GM18519 (cell line): ENCODE measurements around the gene PPP1R3E.
"Not testable (repeated sequence)": the region's sequence is repeated elsewhere in the genome, so short reads cannot be mapped to it uniquely, and the experiment has no call there.

Experiments
- ATAC-seq: cut with Tn5 transposase; IDR thresholded peaks from one replicate; pipeline ENCODE4 v1.9.1; 2021; ENCODE audit warnings: mild to moderate bottlenecking, moderate library complexity; ENCODE audit not compliant: unreplicated experiment, low FRiP score

The PPP1R3E gene

GRCh38 chr14:23299211-23299957 is 3.3 kb downstream of the PPP1R3E start:
- ATAC-seq, result no peak

GRCh38 chr14:23297611-23298277 is 4.9 kb downstream of the PPP1R3E start:
- no peak for ATAC-seq

GRCh38 chr14:23297096-23297495 is 5.6 kb downstream of the PPP1R3E start:
- no peak for ATAC-seq

- no peak for ATAC-seq
These were observed 6.5 kb downstream of the PPP1R3E start for GRCh38 chr14:23296012-23296777.

- no peak for ATAC-seq
These were observed 7.7 kb downstream of the PPP1R3E start for GRCh38 chr14:23294734-23295561.

GRCh38 chr14:23286902-23287479 is 15.7 kb downstream of the PPP1R3E start:
- no peak for ATAC-seq

- peak; percentile 93 for ATAC-seq
These were observed 16.4 kb downstream of the PPP1R3E start, which contains the start of gene HOMEZ for GRCh38 chr14:23286020-23286901. Gene HOMEZ (minus strand): TSS chr14:23286132. CDS start chr14:23285952, 180 bp downstream.

- no peak for ATAC-seq
These were observed 17.1 kb downstream of the PPP1R3E start for GRCh38 chr14:23285530-23286019.

- no peak for ATAC-seq
These were observed 17.8 kb downstream of the PPP1R3E start for GRCh38 chr14:23284654-23285529.

- no peak for ATAC-seq
These were observed 21.4 kb downstream of the PPP1R3E start for GRCh38 chr14:23281247-23281646.

- not testable (repeated sequence) for ATAC-seq
These were observed 24.7 kb downstream of the PPP1R3E start for GRCh38 chr14:23277928-23278327.

GRCh38 chr14:23277189-23277588 is 25.5 kb downstream of the PPP1R3E start:
- no peak for ATAC-seq

GRCh38 chr14:23275412-23275811 is 27.2 kb downstream of the PPP1R3E start:
- no peak for ATAC-seq

- ATAC-seq, result no peak
These were observed 33.5 kb downstream of the PPP1R3E start for GRCh38 chr14:23269193-23269592.

- ATAC-seq, result not testable (repeated sequence)
These were observed 41.8 kb downstream of the PPP1R3E start for GRCh38 chr14:23260849-23261248.

GRCh38 chr14:23259426-23259825 is 43.2 kb downstream of the PPP1R3E start:
- ATAC-seq, result no peak

- no peak for ATAC-seq
These were observed 44.4 kb downstream of the PPP1R3E start for GRCh38 chr14:23258256-23258655.
